GM19463 (cell line): Measurements from ENCODE around the gene RIC8B.

Experiments used
- ATAC-seq: cut with Tn5 transposase; IDR thresholded peaks from one replicate; pipeline ENCODE4 v1.9.1; 2021; ENCODE audit warnings: mild to moderate bottlenecking, moderate library complexity; ENCODE audit not compliant: unreplicated experiment

Gene RIC8B

DNA sequence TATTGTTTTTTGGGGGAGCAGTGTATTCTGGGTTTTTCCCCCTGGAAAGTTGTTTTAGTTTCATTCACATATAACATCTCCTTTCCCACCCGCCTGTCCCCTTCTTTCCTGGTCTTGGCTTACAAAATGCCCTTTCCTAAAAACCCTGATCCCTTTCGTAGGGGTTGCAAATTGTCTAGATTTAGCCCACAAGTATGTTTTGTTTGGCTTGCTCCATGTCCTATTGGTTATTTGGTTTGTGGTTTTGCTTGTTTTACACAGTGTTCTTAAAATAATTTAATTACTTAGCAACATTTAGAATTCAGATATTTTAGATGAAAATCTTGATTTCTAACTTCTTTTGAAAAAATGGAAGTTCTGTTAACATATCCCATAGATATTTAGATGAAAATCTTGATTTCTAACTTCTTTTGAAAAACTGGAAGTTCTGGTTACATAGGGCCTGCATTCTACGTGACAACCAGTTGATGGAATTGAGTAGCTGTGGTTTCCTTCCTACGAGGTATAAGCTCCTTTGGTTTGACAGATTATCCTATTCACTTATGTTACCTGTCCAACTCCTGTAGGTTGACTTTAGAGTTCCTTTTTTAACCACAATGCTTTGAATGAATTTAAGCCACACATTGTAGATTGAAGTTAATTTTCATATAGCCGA lies 92.1 kb downstream of the RIC8B start:
- ATAC-seq, result no peak

DNA sequence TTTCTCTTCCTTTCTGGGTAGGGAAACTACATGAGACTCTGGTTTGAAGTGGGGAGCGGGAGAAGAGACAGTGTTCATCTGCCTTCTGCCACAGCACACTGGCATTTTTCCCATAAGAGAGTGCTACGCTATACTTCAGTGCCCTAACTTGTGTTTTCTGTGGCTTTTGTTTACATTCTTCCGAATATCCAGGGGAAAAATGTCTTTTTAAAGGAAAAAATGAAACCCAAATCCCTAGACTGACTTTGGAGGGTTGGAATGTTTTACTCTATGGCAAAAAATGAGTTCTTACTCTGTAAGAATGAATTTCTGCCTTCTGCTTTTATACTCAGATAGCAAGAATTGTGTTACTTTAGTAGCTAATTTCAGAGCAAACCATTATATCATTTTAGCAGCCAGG lies 93.2 kb downstream of the RIC8B start:
- no peak for ATAC-seq

DNA sequence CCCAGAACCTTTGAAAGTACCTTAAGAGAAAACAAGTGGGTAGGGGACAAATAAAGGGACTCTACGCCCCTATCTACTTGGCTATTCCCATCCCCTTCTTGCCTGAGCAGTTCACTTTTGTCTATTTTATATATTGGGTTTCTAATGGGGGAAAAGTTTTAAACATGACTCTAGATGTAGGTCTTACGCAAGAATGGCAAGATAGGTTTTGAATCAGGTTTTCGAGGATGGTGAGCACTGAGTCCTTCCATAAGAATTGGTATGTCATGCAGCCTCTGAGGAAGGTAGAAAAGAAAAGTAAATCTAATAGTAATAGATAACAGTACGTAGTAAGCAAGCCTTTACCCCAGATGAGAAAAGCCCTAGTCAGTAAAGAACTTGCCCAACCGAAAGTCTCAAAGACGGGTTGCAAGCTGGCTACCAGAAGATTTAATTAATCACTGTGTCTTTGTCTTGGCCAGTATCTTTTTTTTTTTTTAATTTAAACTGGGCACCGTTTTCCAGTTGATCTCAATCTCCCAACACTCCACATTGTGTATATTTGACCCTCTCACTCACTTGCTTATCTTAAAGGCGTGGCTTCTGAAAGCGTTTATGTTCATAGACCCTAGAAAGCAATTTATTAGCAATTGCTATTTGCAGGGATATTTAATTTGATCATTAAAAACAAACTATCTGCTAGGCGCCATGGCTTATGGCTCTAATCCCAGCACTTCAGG lies 94.7 kb downstream of the RIC8B start:
- no peak for ATAC-seq

DNA sequence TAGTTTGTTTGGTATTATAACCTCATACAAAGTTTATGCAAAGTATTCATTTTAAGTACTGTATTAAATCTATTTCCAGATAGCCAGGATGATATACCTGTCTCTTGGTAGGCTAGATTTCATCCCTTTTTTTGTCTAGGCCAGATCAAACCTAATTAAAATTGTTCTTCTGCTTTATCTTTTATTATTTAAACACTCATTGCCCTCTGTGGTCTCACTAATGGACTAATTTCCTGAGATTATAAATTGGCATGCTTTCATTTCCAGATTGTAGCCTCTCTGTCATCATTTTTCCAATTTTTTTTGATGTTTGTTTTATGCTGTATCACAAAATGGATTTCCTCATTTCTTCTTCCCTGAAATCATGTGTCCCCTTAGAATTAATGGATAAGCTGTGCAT lies 95.6 kb downstream of the RIC8B start:
- ATAC-seq, result no peak

DNA sequence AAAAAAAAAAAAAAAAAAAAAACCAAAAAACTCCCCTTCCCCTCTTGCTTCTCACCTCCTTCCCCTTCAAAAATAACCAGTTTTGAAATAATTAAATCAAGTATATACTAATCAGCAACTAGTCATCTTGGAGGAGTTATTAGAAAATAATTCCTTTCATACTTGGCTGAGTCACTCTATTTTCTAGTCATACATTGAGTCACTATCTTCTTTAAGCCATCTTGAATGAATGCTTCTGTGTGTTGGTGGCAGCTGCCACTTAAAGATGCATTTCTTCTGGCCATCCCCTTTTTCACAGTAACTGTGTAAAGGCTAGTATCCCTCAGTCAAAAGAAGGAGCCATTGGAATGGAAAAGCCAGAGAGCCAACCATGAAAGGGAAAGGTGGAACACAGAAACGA lies 97.0 kb downstream of the RIC8B start:
- no peak for ATAC-seq

DNA sequence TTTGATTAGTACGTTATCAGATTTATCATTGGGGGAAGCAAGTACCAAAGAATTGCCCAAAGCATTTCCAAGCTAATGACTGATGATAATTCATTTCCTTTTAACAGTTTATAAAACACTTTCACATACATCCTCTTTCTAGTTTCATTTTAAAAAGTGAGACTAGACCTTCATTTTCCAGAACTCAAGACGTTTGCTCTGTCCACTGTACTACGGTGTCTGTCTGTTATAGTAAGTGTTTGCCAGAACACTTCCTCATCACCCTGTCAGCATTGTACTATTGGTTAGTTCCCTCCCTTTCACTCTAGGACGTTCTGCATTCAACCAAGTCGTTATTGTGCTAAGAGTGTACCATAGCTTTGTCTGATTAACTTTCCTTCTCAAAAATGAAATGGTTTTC lies 99.5 kb downstream of the RIC8B start:
- ATAC-seq, result no peak

DNA sequence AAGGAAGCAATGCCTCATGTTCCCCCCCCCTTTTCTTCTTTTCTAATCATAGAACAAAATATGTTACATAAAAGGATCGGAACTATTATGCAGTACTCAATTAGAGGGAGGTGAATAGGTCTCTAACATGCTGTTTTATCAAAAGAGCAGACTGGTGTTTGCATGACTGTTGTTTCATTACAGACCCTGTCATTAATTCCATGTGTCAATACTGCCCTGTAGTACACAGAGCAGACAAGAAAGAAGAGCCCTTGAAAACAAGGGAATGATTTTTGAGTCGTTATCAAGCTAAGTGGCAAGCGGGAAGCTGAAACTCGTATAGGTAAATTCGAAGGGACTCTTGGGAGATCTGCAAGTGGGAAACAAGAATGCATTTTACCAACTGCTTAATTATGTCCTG lies 104.3 kb downstream of the RIC8B start:
- no peak for ATAC-seq

DNA sequence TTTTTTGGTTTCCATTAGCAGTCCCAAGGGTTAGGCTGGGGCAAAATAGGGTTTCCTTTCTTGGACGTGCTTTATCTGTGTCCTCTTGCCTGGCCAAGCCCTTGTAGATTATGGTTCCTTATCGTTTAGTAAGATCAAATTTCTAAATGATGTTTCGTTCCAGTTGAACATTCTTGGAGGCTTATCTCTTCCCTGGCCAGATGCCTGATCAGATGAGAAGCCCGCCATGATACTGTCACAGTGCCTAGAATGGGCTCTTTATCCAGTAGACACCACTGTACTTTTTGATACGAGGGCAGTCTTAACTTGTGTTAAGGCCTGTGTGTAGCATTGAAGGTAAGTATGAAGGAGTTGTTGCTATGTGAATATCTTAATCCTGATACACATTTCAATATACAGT lies 105.1 kb downstream of the RIC8B start:
- no peak for ATAC-seq

DNA sequence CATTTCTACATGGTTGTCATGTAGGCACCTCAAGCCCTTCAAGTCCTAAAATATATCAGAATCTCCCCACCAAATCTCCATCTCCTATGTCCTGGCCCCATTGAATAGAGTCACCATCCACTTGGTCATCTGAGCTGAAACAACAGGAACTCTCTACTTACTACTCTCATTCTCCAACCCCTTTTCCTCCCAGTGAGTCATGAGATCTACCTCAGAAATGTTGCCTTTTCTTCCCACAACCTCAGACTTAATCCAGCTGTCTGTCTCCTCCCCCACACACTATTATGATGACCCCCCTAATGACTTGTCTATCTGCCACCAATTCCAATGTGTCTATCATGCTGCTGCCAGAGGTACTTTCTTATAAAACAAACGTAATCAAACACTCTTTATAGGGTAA lies 108.9 kb downstream of the RIC8B start:
- ATAC-seq, result no peak

DNA sequence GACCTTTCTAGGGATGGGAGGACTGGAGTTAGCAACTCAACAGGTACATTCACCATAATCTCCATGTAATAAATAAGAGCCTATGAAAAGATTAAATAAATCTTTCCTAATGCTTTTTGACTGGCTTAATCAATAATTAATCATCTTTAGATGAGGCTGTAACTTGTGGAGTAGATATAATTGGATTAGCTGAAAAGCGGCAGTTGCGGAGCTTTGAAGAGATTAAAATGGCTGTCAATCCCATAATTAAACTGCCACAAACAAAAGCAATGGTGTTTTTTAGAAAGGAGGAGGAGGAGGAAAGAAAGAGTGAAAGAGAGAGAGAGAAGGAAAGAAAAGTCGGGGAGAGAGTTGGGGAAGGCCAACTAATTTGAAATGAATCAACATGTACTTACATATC lies 110.5 kb downstream of the RIC8B start:
- ATAC-seq, result no peak

DNA sequence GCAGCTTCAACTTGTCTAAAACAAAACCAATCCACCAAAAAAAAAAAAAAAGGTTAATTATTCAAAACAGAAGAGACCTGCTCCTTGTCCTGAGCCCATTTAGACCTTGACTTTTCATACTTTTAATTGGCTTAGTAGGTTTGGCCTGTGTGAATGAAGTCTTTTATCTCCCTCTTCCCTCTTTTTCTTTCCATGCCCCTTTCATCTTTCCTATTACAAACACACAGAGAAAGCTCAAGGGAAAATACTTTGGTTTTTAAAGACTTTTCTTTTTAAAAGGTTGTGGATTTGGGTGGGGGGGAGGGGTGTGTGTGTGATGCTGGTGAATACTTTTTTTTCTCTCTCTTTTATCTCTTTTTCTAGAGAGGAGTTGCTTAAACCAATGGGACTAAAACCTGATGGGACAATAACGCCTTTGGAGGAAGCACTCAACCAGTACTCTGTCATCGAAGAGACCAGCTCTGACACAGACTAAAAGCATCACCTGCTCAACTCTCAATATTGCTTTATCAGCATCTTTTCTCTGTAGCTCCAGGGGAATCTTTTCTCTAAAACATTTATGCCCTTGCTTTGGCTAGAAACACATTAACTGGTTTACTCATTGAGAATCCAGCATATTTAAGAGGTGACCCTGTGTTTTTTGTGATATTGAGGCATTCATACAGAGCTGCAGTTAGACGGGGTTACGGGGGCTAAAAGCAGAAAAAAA lies 111.2 kb downstream of the RIC8B start:
- no peak for ATAC-seq

DNA sequence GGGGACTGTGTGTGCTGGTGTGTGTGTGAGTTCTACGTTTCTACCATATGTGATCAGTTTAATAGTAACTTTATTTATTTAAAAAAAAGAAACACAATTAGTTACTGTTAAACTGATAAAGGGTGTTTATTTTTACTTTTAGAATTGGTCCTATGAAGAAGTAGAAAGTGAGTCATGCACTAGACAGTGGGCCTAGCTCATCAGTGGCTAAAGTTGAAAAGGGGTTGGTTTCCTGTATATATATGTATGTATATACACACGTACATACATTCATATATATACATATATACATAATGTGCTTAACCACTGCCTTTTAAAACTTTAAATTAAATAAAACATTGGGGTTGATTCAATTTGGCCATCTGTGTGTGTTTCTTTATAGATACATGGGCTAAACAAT lies 112.5 kb downstream of the RIC8B start:
- no peak for ATAC-seq

DNA sequence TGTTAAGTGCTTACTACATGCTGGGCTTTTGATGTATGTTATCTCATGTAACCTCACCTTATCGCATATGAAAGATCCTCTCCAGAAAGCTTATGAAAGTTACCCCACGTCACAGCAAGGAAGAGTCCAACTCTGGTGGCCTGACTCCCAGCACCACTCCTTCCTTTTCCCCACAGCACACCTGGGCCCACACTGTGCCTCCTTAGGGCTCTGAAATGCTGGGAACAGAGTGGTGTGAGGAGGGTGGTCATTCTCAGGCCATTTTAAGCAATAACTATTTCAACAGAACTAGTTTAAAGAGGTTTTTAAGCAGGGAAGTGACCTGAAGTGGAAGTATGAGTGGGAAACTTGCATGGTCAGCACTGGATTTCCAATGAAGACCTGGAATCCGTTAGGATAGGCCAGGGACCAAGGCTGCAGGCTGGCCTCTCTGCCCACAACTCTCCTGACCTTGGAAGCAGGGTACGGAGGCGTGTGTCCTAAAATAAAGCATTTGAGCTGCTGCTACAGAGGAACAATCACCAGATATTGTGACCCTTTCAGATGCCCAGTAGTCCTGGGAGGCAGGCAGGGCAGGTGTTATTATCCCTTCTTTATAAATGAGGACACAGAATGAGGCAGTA lies 114.0 kb downstream of the RIC8B start:
- ATAC-seq, result no peak

DNA sequence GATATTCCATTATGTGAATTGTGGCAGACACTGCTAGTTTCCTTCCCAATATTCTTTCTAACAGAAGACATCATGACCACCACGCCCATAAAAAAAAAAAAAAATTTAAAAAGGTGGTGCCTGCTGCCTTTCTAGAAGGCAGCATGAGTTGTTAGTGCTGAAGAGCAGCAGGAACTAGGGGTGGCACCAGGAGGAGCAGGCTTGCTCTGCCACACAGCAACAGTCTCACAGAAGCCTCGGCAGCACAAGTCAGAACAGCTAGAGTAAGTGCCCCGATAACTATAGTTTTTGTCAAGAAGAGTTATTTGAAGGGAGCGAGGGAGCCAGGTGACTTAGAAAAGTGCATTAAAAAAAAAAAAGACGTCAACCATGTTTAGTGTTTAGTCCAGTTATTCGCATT lies 114.8 kb downstream of the RIC8B start:
- no peak for ATAC-seq

DNA sequence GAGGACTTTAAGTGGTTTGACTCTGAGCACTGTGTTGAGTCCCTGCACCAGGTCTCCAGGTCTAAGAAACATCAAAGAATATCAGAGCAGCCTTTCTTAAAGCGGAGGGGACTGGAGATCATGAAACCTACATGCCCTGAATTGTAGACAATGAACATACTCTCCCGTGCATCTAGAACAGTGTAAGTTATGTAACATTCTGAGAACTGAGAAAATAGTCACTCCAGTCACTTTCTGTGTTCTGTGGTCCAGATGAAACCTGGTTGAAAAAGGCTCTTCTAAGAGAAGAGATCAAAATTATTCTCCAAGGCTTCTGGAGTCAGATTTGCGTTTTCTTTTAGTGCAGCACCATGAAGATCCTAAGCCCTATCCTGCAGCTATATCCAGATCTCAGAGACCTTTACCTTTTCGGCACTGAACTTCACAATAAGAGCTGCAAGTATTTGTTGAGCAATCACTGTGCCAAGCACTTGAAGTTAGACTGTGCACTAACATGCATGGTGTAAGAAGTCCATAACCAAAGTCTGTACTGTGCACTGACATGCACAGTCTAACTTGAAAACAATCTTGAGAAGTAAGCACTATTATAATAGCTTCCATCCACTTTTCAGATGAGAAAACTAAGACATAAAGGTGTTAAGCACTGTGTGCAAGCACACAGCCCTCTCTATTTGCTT lies 115.6 kb downstream of the RIC8B start:
- no peak for ATAC-seq

DNA sequence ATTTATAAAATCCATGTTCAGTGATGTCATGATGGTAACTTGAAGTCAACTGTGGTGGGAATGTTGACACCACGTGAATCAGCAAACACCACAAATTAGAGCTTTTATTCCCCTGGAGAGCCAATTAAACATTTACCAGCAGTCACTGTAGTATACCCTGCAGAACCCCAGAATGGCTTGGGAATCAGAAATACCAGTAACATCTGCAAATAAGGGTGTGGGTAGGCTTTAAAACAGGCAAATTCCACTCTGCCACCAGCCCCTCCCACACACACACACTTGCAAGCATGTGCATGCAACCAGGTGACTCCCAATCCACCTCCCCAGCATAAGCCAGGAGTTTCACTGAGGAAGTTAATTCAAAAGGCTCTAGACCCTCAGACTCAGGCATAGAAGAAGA lies 117.6 kb downstream of the RIC8B start:
- ATAC-seq, result no peak

DNA sequence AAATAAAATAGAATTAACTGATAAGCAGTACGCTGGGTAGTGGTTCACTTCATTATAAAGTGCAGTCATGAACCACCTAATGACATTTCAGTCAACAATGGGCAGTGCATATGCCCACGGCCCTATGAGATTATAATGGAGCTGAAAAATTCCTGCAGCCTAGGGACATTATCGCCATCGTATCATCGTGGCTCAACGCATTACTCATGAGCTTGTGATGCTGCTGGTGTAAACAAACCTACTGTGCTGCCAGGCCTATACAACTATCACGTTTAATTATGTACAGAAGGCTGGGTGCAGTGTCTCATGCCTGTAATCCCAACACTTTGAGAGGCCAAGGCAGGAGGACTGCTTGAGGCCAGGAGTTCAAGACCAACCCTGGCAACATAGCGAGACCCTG lies 119.0 kb downstream of the RIC8B start:
- no peak for ATAC-seq

DNA sequence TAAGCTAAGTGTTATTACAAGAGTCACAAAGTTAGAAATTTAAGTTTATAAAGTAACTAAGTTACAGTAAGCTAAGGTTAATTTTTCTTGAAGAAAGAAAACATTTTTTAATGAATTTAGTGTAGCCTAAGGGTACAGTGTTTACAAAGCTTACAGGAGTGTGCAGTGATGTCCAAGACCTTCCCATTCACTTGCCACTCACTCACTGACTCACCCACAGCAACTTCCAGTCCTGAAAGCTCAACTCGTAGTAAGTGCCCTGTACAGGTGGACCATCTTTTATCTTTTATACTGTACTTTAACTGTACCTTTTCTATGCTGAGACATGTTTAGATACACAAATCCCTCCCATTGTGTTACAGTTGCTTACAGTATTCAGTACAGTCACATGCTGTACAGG lies 120.3 kb downstream of the RIC8B start:
- ATAC-seq, result no peak

DNA sequence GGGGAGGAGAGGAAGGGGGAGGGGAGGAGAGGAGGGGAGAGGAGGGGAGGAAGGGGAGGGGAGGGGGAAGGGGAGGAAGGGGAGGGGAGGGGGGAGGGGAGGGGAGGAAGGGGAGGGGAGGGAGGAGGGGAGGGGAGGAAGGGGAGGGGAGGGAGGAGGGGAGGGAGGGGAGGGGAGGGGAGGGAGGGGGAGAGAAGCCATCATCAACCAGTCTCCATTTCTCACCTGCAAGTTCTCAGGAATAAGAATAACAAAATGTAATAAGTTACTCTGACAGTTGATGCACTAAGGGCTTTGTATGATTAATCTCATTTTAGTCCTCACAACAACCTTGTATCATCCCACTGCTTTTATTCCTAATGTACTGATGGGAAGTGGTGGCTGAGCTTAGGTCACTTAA lies 122.1 kb downstream of the RIC8B start:
- no peak for ATAC-seq

DNA sequence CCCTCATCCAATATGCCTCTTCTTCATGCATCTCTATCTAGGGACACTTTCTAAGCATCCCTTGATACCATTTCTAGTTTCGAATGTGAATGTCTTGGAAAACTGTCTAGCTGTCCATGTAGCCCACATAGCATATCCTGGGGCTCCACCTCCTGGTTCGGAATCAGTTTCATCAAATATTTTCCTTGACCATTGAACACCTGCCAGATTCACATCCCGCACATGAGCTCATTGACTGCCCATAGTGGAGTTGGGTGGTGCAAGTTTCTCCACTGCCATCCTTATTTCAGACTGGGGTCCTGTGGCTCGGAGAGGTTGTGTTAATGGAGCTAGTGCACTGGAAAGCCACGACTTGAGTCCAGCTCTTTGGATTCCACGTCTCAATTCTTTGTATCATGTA lies 122.6 kb downstream of the RIC8B start:
- ATAC-seq, result no peak
